Spleen (tissue), 7 donors: ENCODE results near the gene SOX4.

Source experiments
- CTCF ChIP-seq, 11 experiments: fragments of 200-600 bp in 7 of 11; fragments of 450-650 bp in 4 of 11; sonication (generic) in 4 of 11; IDR thresholded peaks in 8 of 11; conservative IDR thresholded peaks in 3 of 11; 1 replicate in 7 of 11; 2 replicates in 4 of 11; pipeline versions ENCODE4 v1.4.0 to v1.8.0; 2016 to 2021; ENCODE audit warnings: antibody characterized with exemption in 11 of 11, inconsistent platforms in 4 of 11, mild to moderate bottlenecking in 1 of 11
- POLR2A ChIP-seq, 3 donors: fragments of 450-650 bp; IDR thresholded peaks; one replicate each; pipeline ENCODE4 v1.5.1; 2017; ENCODE audit warnings: antibody characterized with exemption in 3 of 3, mild to moderate bottlenecking in 1 of 3
- POLR2AphosphoS5 ChIP-seq, 3 donors: sonication (generic); formaldehyde crosslinking; IDR thresholded peaks; one replicate each; pipeline ENCODE4 v1.5.1; 2017; ENCODE audit warnings: antibody characterized with exemption in 3 of 3
- donor health status: DM: no; HTN: no; CAD: no; lungs with moderate emphysema.
- donor health status: DM: no; HTN: no; CAD: no.
- donor health status: DM: no; HTN: no; CAD: no.

DNA sequence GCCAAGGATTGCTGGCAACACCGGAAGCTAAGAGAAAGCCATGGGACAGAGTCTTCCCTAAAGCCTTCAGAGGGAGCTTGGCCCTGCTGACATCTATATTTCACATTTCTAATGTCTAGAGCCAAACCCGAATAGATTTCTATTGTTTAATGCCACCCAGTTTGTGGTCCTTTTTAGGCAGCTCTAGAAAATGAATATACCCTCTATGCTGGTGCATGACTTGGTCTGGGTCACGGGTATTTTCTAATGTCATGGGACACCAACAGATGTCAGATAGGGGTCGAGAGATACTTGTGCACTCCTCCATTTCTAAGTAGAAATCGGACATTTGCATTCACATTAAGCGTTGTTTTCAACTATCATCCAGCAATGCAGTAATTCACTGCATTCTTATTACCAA, 37.0 kb upstream of the SOX4 start:
- no peak for TF ChIP-seq POLR2A (IDR thresholded peaks at IDR 0.05)
- TF ChIP-seq CTCF (IDR thresholded peaks at IDR 0.05 in 8 of 11, conservative IDR thresholded peaks at IDR 0.05 in 3 of 11): no peak
- no peak for TF ChIP-seq POLR2AphosphoS5 (IDR thresholded peaks at IDR 0.05)
